ENCODE results near the gene TYK2.

GRCh38 chr19:10424011-10424637 lies 43.8 kb upstream of the TYK2 start:
- TF ChIP-seq EZH2 (IDR thresholded peaks at IDR 0.05; ENCODE audit: insufficient read depth, poor library complexity, severe bottlenecking) (no peak), EZH2phosphoT487 (IDR thresholded peaks at IDR 0.05; ENCODE audit: insufficient read depth, low read depth) (no peak)
